T-helper 17 cell (primary cell): Measurements from ENCODE around the gene CNPY2. TPM values are rescaled to one million over a fixed set of nuclear protein-coding genes. Genes with fewer than 3 reads are reported as not detected.
"Not testable (repeated sequence)": the region's sequence is repeated elsewhere in the genome, so short reads cannot be mapped to it uniquely, and the experiment has no call there.

Experiments
- ATAC-seq: fragments of 150-1000 bp; cut with Tn5 transposase; 2 replicates; pipeline ENCODE4 v1.10.0; 2021; ENCODE audit warnings: mild to moderate bottlenecking, moderate library complexity
- DNase-seq, 3 donors: peaks; one replicate each; pipeline versions ENCODE4 v3.0.0 to v3.0.0-alpha.2; 2020 to 2021
- H3K9me3 ChIP-seq: one replicate; pipeline ENCODE4 v1.7.0; 2013; ENCODE audit warnings: low read length, mild to moderate bottlenecking; ENCODE audit not compliant: control insufficient read depth, poor library complexity, severe bottlenecking
- H3K27ac Mint-ChIP-seq: one replicate; pipeline ENCODE4 v1.8.0; 2022; ENCODE audit warnings: mild to moderate bottlenecking, moderate library complexity, mixed read lengths
- H3K27me3 Mint-ChIP-seq: one replicate; pipeline ENCODE4 v1.8.0; 2022; ENCODE audit warnings: mixed read lengths
- H3K36me3 Mint-ChIP-seq: one replicate; pipeline ENCODE4 v1.8.0; 2022; ENCODE audit warnings: low read depth, mixed read lengths
- H3K4me1 Mint-ChIP-seq: one replicate; pipeline ENCODE4 v1.8.0; 2022; ENCODE audit warnings: mild to moderate bottlenecking, mixed read lengths
- H3K4me3 Mint-ChIP-seq: one replicate; pipeline ENCODE4 v1.8.0; 2022; ENCODE audit warnings: mild to moderate bottlenecking, moderate library complexity, mixed read lengths
- total RNA-seq, 4 donors: library from RNA in 2 of 4; stranded (reverse) in 2 of 4; gene quantifications; one replicate each; pipeline ENCODE4 v1.2.3 and lab custom pipeline; 2022 to 2026

The CNPY2 gene
- total RNA-seq (10 to 100 TPM; 47.4 to 53.4 TPM), total RNA-seq (lab: John Stamatoyannopoulos, UW) (5.9 to 8.6 reads per million in 2 donors)

DNA sequence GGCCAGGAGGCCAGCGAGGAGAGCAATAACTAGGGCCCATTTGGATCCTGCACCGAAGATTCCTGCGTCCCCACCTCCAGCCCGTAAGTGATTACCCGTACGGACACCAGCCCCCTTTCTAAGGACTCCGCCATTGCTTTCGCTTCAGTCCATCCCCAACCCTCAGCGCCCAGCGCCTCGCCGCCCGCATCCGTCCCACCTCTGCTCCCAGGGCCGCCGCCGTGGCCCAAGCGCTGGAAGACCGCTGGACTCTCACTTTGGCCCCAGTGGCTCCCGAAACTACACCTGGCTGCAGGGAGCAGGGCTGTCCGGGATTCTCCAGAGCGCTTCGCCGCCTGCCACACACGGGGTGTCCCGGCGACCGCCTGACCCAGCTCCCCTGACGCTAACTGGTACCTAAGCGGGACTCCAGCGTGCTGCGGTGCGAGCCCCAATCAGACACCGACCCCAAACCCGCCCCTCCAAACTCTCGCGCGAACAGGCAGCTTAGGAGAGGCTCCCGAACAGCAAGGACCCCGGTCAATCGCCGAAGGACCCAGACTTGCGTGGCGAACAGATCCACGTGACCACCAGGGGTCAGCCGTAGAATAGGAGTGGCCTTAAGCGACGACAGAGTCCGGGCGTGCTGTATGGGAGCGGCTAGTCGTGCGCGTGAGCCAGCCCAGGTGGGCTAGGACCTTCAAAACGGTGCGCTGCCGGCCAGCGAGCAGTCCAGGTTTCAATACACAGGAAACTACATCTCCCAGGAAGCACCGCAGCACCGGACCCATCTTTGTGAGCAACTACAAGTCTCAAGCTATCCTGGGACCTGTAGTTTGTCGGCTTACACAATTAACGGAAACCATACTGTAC, at the start of gene CNPY2:
TSS of gene CNPY2 (minus strand) at position 367 of the 852 bp plus-strand sequence. CDS start 771 bp downstream, outside the sequence.
- peak; percentile 91 for ATAC-seq
- H3K27ac Mint-ChIP-seq, result peak within 1 kb of the TSS; percentile 99
- H3K4me3 Mint-ChIP-seq, result peak within 1 kb of the TSS; percentile 97
- no peaks in the 10 kb centered on the region for H3K9me3 ChIP-seq
- no peaks in the 10 kb centered on the region for H3K27me3 Mint-ChIP-seq
- H3K4me1 Mint-ChIP-seq, result peaks cover 3% of the 10 kb centered on the region
- peaks cover 3% of the 10 kb centered on the region for H3K36me3 Mint-ChIP-seq
- DNase-seq, result peak; percentile 81 to 86 (median 81)

DNA sequence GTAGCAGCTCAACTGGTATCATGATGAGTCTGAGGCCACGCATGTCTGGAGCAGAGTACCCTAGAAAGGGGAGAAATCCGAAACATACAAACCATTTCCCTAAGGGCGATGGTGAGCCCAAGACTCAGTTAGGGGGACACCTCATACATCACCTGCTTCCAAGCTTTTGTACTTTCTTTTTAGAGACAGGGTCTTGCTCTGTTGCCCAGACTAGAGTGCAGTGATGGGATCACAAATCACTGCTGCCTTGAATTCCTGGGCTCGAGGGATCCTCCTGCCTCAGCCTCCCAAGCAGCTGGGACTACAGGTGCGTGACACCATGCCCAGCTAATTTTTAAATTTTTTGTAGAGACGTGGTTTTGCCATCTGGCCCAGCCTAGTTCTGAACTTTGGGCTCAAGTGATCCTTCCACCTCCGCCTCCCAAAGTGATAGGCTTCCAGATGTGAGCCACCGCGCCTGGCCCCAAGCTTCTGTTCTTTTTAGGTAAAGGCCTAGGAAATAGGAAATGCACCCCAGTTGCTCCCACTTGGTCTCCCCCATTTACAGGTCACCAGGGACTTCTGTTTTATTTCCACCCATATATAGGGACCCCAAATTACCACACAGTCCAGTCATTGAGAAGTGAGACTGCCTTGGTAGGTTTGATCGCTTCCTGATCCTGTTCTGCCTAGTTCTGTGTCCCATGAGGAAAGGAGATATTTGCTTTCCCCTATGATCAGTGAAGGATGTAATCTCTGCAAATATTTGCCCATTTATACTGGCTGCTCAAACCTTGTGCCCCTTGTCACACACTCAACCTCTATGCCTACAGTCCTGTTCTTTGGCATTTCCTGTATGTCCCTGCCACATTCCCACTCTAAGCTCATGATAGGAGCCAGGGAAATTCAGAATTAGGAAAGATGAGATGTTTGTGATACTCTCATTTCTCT, 46.6 kb upstream of the CNPY2 start, which contains the start of gene APOF:
TSS of gene APOF (minus strand) at position 728 of the 930 bp plus-strand sequence. CDS start at position 616, 112 bp downstream.
- Mint-ChIP-seq H3K27me3 (no peaks in the 10 kb centered on the region), H3K4me3 (peak within 1 kb of the TSS; percentile 93), H3K27ac (peak within 1 kb of the TSS; percentile 95), H3K4me1 (peaks cover 17% of the 10 kb centered on the region), H3K36me3 (no peaks in the 10 kb centered on the region)
- ATAC-seq (no peak), DNase-seq (no peak)
- H3K9me3 ChIP-seq, result no peaks in the 10 kb centered on the region

- H3K36me3 Mint-ChIP-seq, result no peaks in the 10 kb centered on the region
- no peak for DNase-seq
- H3K4me1 Mint-ChIP-seq, result peaks cover 17% of the 10 kb centered on the region
- H3K27me3 Mint-ChIP-seq, result no peaks in the 10 kb centered on the region
- H3K4me3 Mint-ChIP-seq, result peak overlapping the region; percentile 93
- H3K27ac Mint-ChIP-seq, result peak overlapping the region; percentile 95
- H3K9me3 ChIP-seq, result no peaks in the 10 kb centered on the region
- ATAC-seq, result no peak
These were observed 45.8 kb upstream of the CNPY2 start for GRCh38 chr12:56361487-56362129.

GRCh38 chr12:56359851-56360767, 44.3 kb upstream of the CNPY2 start, which contains the start of gene STAT2:
Gene STAT2 (minus strand): TSS chr12:56360107. CDS start chr12:56356571, 3,536 bp downstream.
- peaks cover 4% of the 10 kb centered on the region for H3K36me3 Mint-ChIP-seq
- peak; percentile 96 to 99 (median 98) for DNase-seq

GRCh38 chr12:56358836-56359532, 43.2 kb upstream of the CNPY2 start:
- Mint-ChIP-seq H3K36me3 (peaks cover 4% of the 10 kb centered on the region), H3K27ac (peak overlapping the region; percentile 95), H3K4me1 (peaks cover 20% of the 10 kb centered on the region), H3K4me3 (peak overlapping the region; percentile 93), H3K27me3 (no peaks in the 10 kb centered on the region)
- DNase-seq (no peak), ATAC-seq (no peak)
- H3K9me3 ChIP-seq, result no peaks in the 10 kb centered on the region

More at GRCh38 chr12:56359851-56360767, 44.3 kb upstream of the CNPY2 start, which contains the start of gene STAT2:
- peaks cover 20% of the 10 kb centered on the region for H3K4me1 Mint-ChIP-seq
- H3K9me3 ChIP-seq, result no peaks in the 10 kb centered on the region
- H3K27ac Mint-ChIP-seq, result peak within 1 kb of the TSS; percentile 95
- peak within 1 kb of the TSS; percentile 93 for H3K4me3 Mint-ChIP-seq
- ATAC-seq, result peak; percentile 95
- no peaks in the 10 kb centered on the region for H3K27me3 Mint-ChIP-seq

DNA sequence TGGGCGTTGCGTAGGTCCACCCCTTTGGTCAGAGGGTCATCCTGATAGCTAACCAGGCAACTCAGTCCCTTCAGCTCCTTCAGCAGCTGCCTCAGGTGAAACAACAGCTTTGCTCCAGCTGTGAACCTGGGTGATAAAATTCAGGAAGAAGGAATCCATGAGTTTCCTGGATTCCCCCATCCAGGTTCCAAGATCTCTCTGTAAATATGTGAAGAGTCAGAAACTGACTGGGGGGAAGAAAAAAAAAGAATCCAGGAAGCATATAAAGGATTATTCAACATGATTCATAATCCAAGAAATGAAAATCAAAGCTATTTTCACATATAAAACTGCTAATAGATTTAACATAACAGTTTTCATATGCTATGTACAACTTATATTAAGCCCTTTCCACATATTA, 35.5 kb upstream of the CNPY2 start:
- Mint-ChIP-seq H3K27me3 (no peaks in the 10 kb centered on the region), H3K4me3 (no peak overlapping the region), H3K36me3 (peaks cover 17% of the 10 kb centered on the region), H3K4me1 (peaks cover 4% of the 10 kb centered on the region), H3K27ac (no peak overlapping the region)
- ATAC-seq (no peak), DNase-seq (no peak)
- no peaks in the 10 kb centered on the region for H3K9me3 ChIP-seq

DNA sequence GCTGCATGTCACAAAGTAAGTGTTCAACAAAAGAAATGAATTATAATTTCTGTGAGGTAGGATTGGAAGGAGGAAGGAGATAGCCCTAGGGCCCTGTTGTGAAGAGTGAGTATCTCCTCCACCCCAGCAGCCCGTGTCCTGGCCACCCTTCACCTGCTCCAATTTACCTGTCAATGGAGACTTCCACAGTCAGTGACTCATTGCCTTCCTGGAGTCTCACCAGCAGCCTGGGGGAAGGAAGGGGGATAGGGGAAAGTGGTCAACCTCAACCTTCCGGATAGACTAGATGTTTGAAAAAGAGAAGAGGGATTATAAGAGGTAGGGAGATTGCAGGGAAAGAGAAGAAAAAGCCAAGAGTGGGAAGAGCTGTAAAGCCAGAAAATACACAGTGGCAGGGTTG, 34.9 kb upstream of the CNPY2 start:
- no peak for ATAC-seq
- H3K27me3 Mint-ChIP-seq, result no peaks in the 10 kb centered on the region
- H3K4me1 Mint-ChIP-seq, result peaks cover 6% of the 10 kb centered on the region
- no peaks in the 10 kb centered on the region for H3K9me3 ChIP-seq
- H3K27ac Mint-ChIP-seq, result no peak overlapping the region
- no peak overlapping the region for H3K4me3 Mint-ChIP-seq
- peaks cover 13% of the 10 kb centered on the region for H3K36me3 Mint-ChIP-seq
- DNase-seq, result no peak

- ATAC-seq, result no peak
- H3K9me3 ChIP-seq, result no peaks in the 10 kb centered on the region
- H3K4me3 Mint-ChIP-seq, result no peak overlapping the region
- H3K27me3 Mint-ChIP-seq, result no peaks in the 10 kb centered on the region
- no peak for DNase-seq
- H3K4me1 Mint-ChIP-seq, result peaks cover 7% of the 10 kb centered on the region
- peaks cover 12% of the 10 kb centered on the region for H3K36me3 Mint-ChIP-seq
- H3K27ac Mint-ChIP-seq, result no peak overlapping the region
These were observed 33.0 kb upstream of the CNPY2 start for GRCh38 chr12:56348776-56349175.

DNA sequence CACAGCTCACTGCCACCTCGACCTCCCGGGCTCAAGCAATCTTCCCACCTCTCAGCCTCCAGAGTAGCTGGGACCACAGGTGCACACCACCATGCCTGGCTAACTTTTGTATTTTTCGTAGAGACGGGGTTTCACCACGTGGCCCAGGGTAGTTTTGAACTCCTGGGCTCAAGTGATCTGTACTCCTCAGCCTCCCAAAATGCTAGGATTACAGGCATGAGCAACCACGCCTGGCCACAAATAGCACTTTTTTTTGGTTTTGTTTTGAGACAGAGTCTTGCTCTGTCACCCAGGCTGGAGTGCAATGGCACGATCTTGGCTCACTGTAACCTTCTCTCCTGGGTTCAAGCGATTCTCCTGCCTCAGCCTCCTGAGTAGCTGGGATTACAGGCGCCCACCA, 31.5 kb upstream of the CNPY2 start:
- H3K4me1 Mint-ChIP-seq, result peaks cover 12% of the 10 kb centered on the region
- H3K27ac Mint-ChIP-seq, result peak overlapping the region; percentile 37
- ATAC-seq, DNase-seq, H3K4me3 Mint-ChIP-seq, H3K9me3 ChIP-seq, H3K27me3 Mint-ChIP-seq: not testable (repeated sequence)
- peaks cover 18% of the 10 kb centered on the region for H3K36me3 Mint-ChIP-seq

- H3K27ac Mint-ChIP-seq, result peak overlapping the region; percentile 37
- peaks cover 18% of the 10 kb centered on the region for H3K36me3 Mint-ChIP-seq
- no peaks in the 10 kb centered on the region for H3K27me3 Mint-ChIP-seq
- peaks cover 12% of the 10 kb centered on the region for H3K4me1 Mint-ChIP-seq
- DNase-seq (no peak), ATAC-seq (no peak)
- no peaks in the 10 kb centered on the region for H3K9me3 ChIP-seq
- no peak overlapping the region for H3K4me3 Mint-ChIP-seq
These were observed 30.9 kb upstream of the CNPY2 start for GRCh38 chr12:56346675-56347074.

GRCh38 chr12:56342290-56342689, 26.5 kb upstream of the CNPY2 start:
- H3K27me3 Mint-ChIP-seq, H3K4me3 Mint-ChIP-seq, H3K9me3 ChIP-seq, ATAC-seq, DNase-seq, H3K36me3 Mint-ChIP-seq: not testable (repeated sequence)
- H3K27ac Mint-ChIP-seq, result peak overlapping the region; percentile 100
- peaks cover 37% of the 10 kb centered on the region for H3K4me1 Mint-ChIP-seq
